IMR-90 (cell line): ENCODE measurements around the gene CDK14. TPM values are rescaled to one million over a fixed set of nuclear protein-coding genes. Genes with fewer than 3 reads are reported as not detected.

Experiments
- ATAC-seq: fragments of 200-7000 bp; cut with Tn5 transposase; 2 replicates; pipeline ENCODE4 v1.9.1; 2020; ENCODE audit warnings: low read depth, mild to moderate bottlenecking, moderate library complexity
- BruUV-seq: library from RNA; stranded (reverse); fragments of 400-500 nt; replicated peaks from 2 replicates; lab custom pipeline; 2021; lab: Mats Ljungman, UMichigan
- CTCF ChIA-PET: fragments of 300-600 bp; formaldehyde crosslinking; extraction: SDS; loops from one replicate; lab custom pipeline; 2021; ENCODE audit warnings: antibody characterized with exemption; lab: Yijun Ruan, JAX
- POLR2A ChIA-PET: fragments of 300-600 bp; sonication (Branson Sonifier 250); formaldehyde crosslinking; loops from one replicate; lab custom pipeline; 2022; ENCODE audit warnings: antibody characterized with exemption; ENCODE audit not compliant: unreplicated experiment; lab: Charles Lee
- DNase-seq: peaks from one replicate; pipeline ENCODE4 v3.0.0; 2013
- H2AFZ ChIP-seq: replicated peaks from 2 replicates; pipeline ENCODE3; 2013; ENCODE audit warnings: low read length, mild to moderate bottlenecking; ENCODE audit not compliant: poor library complexity
- H2AK5ac ChIP-seq: 2 replicates; pipeline ENCODE4 v1.6.1; 2013; ENCODE audit warnings: low read depth, low read length, inconsistent platforms
- H2AK9ac ChIP-seq: replicated peaks from 2 replicates; pipeline ENCODE3; 2013; ENCODE audit warnings: mild to moderate bottlenecking, low read depth, low read length, moderate library complexity; ENCODE audit not compliant: poor library complexity
- H2BK120ac ChIP-seq: 2 replicates; pipeline ENCODE4 v1.6.1; 2013; ENCODE audit warnings: low read depth, low read length, inconsistent platforms
- H2BK15ac ChIP-seq: 3 replicates; pipeline ENCODE4 v1.6.1; 2013; ENCODE audit warnings: low read depth, low read length, inconsistent platforms
- H2BK20ac ChIP-seq: 2 replicates; pipeline ENCODE4 v1.6.1; 2013; ENCODE audit warnings: low read depth, mild to moderate bottlenecking, inconsistent platforms, low read length, moderate library complexity
- H2BK5ac ChIP-seq: 2 replicates; pipeline ENCODE4 v1.6.1; 2013; ENCODE audit warnings: mild to moderate bottlenecking, low read depth, low read length, inconsistent platforms; ENCODE audit not compliant: poor library complexity, severe bottlenecking
- H3K14ac ChIP-seq: replicated peaks from 2 replicates; pipeline ENCODE4 v1.6.1; 2013; ENCODE audit warnings: low read depth, low read length, inconsistent platforms
- H3K18ac ChIP-seq: 2 replicates; pipeline ENCODE4 v1.6.1; 2013; ENCODE audit warnings: low read depth, low read length, control low read depth
- H3K23ac ChIP-seq: 2 replicates; pipeline ENCODE4 v1.6.1; 2013; ENCODE audit warnings: low read depth, low read length, inconsistent platforms
- H3K27ac ChIP-seq: 2 replicates; pipeline ENCODE4 v1.5.1; 2013; ENCODE audit warnings: mild to moderate bottlenecking, control low read depth, low read length; ENCODE audit not compliant: insufficient read depth
- H3K27me3 ChIP-seq: 2 replicates; pipeline ENCODE4 v1.6.1; 2013; ENCODE audit warnings: low read length; ENCODE audit not compliant: control insufficient read depth, insufficient read depth
- H3K36me3 ChIP-seq: 2 replicates; pipeline ENCODE4 v1.6.1; 2013; ENCODE audit warnings: low read length, mixed read lengths; ENCODE audit not compliant: control insufficient read depth, insufficient read depth
- H3K4ac ChIP-seq: 2 replicates; pipeline ENCODE4 v1.6.1; 2013; ENCODE audit warnings: low read depth, low read length, inconsistent platforms
- H3K4me1 ChIP-seq: 2 replicates; pipeline ENCODE4 v1.6.1; 2013; ENCODE audit warnings: low read length, mixed read lengths; ENCODE audit not compliant: control insufficient read depth, insufficient read depth
- H3K4me2 ChIP-seq: 2 replicates; pipeline ENCODE4 v1.6.1; 2013; ENCODE audit warnings: low read depth, mild to moderate bottlenecking, control low read depth, low read length, moderate library complexity
- H3K4me3 ChIP-seq: 2 replicates; pipeline ENCODE4 v1.5.1; 2013; ENCODE audit warnings: low read depth, mild to moderate bottlenecking, control low read depth, low read length, moderate library complexity; ENCODE audit not compliant: insufficient read depth
- H3K56ac ChIP-seq: 2 replicates; pipeline ENCODE4 v1.6.1; 2013; ENCODE audit warnings: low read length, inconsistent platforms; ENCODE audit not compliant: insufficient read depth; ENCODE audit errors: extremely low read depth
- H3K79me1 ChIP-seq, 2 experiments: 2 replicates each; pipeline ENCODE4 v1.6.1; 2013; ENCODE audit warnings: low read length in 2 of 2, inconsistent platforms in 1 of 2, low read depth in 1 of 2
- H3K9ac ChIP-seq: 2 replicates; pipeline ENCODE4 v1.6.1; 2013; ENCODE audit warnings: low read depth, low read length, control low read depth
- H3K9me1 ChIP-seq: 2 replicates; pipeline ENCODE4 v1.6.1; 2013; ENCODE audit warnings: low read length, inconsistent platforms; ENCODE audit not compliant: insufficient read depth
- H3K9me3 ChIP-seq: 2 replicates; pipeline ENCODE4 v1.6.1; 2013; ENCODE audit warnings: low read length; ENCODE audit not compliant: control insufficient read depth, insufficient read depth
- H4K20me1 ChIP-seq: 2 replicates; pipeline ENCODE4 v1.6.1; 2013; ENCODE audit warnings: low read length, inconsistent platforms; ENCODE audit not compliant: insufficient read depth
- H4K5ac ChIP-seq: 2 replicates; pipeline ENCODE4 v1.6.1; 2013; ENCODE audit warnings: mild to moderate bottlenecking, low read depth, low read length, control low read depth
- H4K8ac ChIP-seq, 2 experiments: 2 replicates each; pipeline ENCODE4 v1.6.1; 2013; ENCODE audit warnings: low read depth in 2 of 2, low read length in 2 of 2, control low read depth in 1 of 2, inconsistent platforms in 1 of 2
- H4K91ac ChIP-seq: 2 replicates; pipeline ENCODE4 v1.6.1; 2013; ENCODE audit warnings: low read depth, low read length, inconsistent platforms; ENCODE audit not compliant: insufficient read depth
- CEBPB ChIP-seq: IDR thresholded peaks from 2 replicates; pipeline ENCODE4 v1.6.1; 2012; ENCODE audit warnings: low read depth, low read length, improper control_type of control experiment
- USF2 ChIP-seq: fragments of 150-350 bp; IDR thresholded peaks from 2 replicates; pipeline ENCODE4 v1.6.1; 2017; ENCODE audit warnings: mild to moderate bottlenecking, antibody characterized with exemption, low read length, low read depth
- WGBS, 2 experiments: methylation state at CpG; one replicate each; pipeline versions ENCODE4 v1.1.5 to v1.1.7; 2013; ENCODE audit warnings: missing lambda C conversion rate in 2 of 2; ENCODE audit not compliant: insufficient read length in 1 of 2; ENCODE audit errors: extremely low coverage in 2 of 2; 5-methylcytosine and 5-hydroxymethylcytosine counted together
- dilution Hi-C: fragments of 300-500 bp; cut with HindIII; formaldehyde crosslinking; loops from one replicate; pipeline ENCODE4 v1.14.3; 2018; ENCODE audit warnings: low sequenced_read_pairs; ENCODE audit not compliant: unreplicated experiment
- in situ Hi-C: fragments of 300-500 bp; cut with MboI; formaldehyde crosslinking; loops from 3 replicates; pipeline ENCODE4 v1.14.3; 2019; ENCODE audit warnings: low sequenced_read_pairs, inconsistent platforms, mixed read lengths
- intact Hi-C: fragments of 100-400 bp; cut with micrococcal nuclease; formaldehyde crosslinking; loops from 2 replicates; pipeline ENCODE4 v1.10.0; 2022
- polyA plus RNA-seq, 3 experiments: library from polyadenylated mRNA; depleted of rRNA; stranded (reverse); fragments of >200 nt; gene quantifications; 2 replicates each; pipeline ENCODE4 v1.2.3, GENCODE V29; 2012; ENCODE audit warnings: low replicate concordance in 1 of 3
- total RNA-seq: library from RNA; depleted of rRNA; stranded (reverse); fragments of >200 nt; gene quantifications from 2 replicates; pipeline ENCODE4 v1.2.3, GENCODE V29; 2012

The CDK14 gene
- total and polyA plus RNA-seq, 2 of the 4 experiments (the other 2 are of a cell fraction) = 10.1 to 29.6 TPM

GRCh38 chr7:91089382-91089963, 493.4 kb downstream of the CDK14 start (continued):
- no peak for TF ChIP-seq CEBPB

- no peak overlapping the region for H3K9ac ChIP-seq
- ChIA-PET CTCF (interaction anchor here (0.6 to 2.4 kb wide), 5 partner anchors 11 to 187 kb away, joined by 3 to 6 read pairs (median 6); no protein-coding TSS in a partner anchor), POLR2A (no interaction called here)
- intact Hi-C loops = no loop called here
- H3K27ac ChIP-seq = no peak overlapping the region
- H2BK120ac ChIP-seq = no peak overlapping the region
- dilution Hi-C loops = no loop called here
- H4K5ac ChIP-seq = no peak overlapping the region
- H4K20me1 ChIP-seq = no peaks in the 10 kb centered on the region
- H3K79me1 ChIP-seq = no peaks in the 10 kb centered on the region
- H2BK5ac ChIP-seq = no peak overlapping the region
- H2BK15ac ChIP-seq = no peak overlapping the region
- no peaks in the 10 kb centered on the region for H3K36me3 ChIP-seq
- no TSS peak for BruUV-seq
- no peak overlapping the region for H2AK5ac ChIP-seq
- H3K14ac ChIP-seq = no peak overlapping the region
- H2AFZ ChIP-seq = no peak overlapping the region
- in situ Hi-C loops = loop anchor here (25.0 kb wide), 1 partner anchor 522 kb away; no protein-coding TSS in a partner anchor
- no peaks in the 10 kb centered on the region for H3K27me3 ChIP-seq
- H3K18ac ChIP-seq = no peak overlapping the region
- H2BK20ac ChIP-seq = no peak overlapping the region
- H3K9me3 ChIP-seq = no peaks in the 10 kb centered on the region
- H4K8ac ChIP-seq = no peak overlapping the region
- H2AK9ac ChIP-seq = no peak overlapping the region
- no peaks in the 10 kb centered on the region for H3K4me1 ChIP-seq
- DNase-seq (no peak), ATAC-seq (no peak)
- no peak overlapping the region for H3K4ac ChIP-seq
- no peak for TF ChIP-seq USF2
- no peak overlapping the region for H3K4me3 ChIP-seq
- no peak overlapping the region for H3K4me2 ChIP-seq
- no peak overlapping the region for H3K23ac ChIP-seq
- no peak overlapping the region for H3K56ac ChIP-seq
- no CpG with 5 or more reads among the region's 7 CpGs for WGBS, 2 experiments
- H3K9me1 ChIP-seq = no peaks in the 10 kb centered on the region; the same call in 1 of the 2 replicates
- no peak overlapping the region for H4K91ac ChIP-seq
These were observed 494.6 kb downstream of the CDK14 start for GRCh38 chr7:91090684-91091083.
